PC-9 (cell line): ENCODE measurements around the gene EPGN.

ENCODE experiments used
- EZH2 ChIP-seq: fragments of 200-600 bp; sonication (generic); IDR thresholded peaks from 2 replicates; pipeline ENCODE4 v1.8.0; 2017; ENCODE audit warnings: antibody characterized with exemption, low read depth
- TF ChIP-seq, protein P1 (sequence below): fragments of 200-600 bp; sonication (generic); conservative IDR thresholded peaks from 2 replicates; pipeline ENCODE4 v1.6.1; 2017; ENCODE audit warnings: mixed run types, antibody characterized with exemption, mild to moderate bottlenecking, moderate library complexity

- TF ChIP-seq, protein P1, sequence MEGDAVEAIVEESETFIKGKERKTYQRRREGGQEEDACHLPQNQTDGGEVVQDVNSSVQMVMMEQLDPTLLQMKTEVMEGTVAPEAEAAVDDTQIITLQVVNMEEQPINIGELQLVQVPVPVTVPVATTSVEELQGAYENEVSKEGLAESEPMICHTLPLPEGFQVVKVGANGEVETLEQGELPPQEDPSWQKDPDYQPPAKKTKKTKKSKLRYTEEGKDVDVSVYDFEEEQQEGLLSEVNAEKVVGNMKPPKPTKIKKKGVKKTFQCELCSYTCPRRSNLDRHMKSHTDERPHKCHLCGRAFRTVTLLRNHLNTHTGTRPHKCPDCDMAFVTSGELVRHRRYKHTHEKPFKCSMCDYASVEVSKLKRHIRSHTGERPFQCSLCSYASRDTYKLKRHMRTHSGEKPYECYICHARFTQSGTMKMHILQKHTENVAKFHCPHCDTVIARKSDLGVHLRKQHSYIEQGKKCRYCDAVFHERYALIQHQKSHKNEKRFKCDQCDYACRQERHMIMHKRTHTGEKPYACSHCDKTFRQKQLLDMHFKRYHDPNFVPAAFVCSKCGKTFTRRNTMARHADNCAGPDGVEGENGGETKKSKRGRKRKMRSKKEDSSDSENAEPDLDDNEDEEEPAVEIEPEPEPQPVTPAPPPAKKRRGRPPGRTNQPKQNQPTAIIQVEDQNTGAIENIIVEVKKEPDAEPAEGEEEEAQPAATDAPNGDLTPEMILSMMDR, result no peak
- no peak for TF ChIP-seq EZH2
Measured at GRCh38 chr4:74307170-74307569, 1.1 kb upstream of the EPGN start.
